IPS-15b (cell line): Measurements from ENCODE around the gene CHD5.
"Not testable (repeated sequence)": the region's sequence is repeated elsewhere in the genome, so short reads cannot be mapped to it uniquely, and the experiment has no call there.

Experiments used
- H3K27me3 ChIP-seq: one replicate; pipeline ENCODE4 v1.6.1; 2013; ENCODE audit warnings: low read length; ENCODE audit not compliant: control insufficient read depth, insufficient read depth
- H3K36me3 ChIP-seq: one replicate; pipeline ENCODE4 v1.6.1; 2013; ENCODE audit warnings: low read length; ENCODE audit not compliant: control insufficient read depth, insufficient read depth
- H3K4me1 ChIP-seq: one replicate; pipeline ENCODE4 v1.6.1; 2013; ENCODE audit warnings: mild to moderate bottlenecking, low read length; ENCODE audit not compliant: control insufficient read depth, insufficient read depth
- H3K4me3 ChIP-seq: one replicate; pipeline ENCODE4 v1.5.1; 2013; ENCODE audit warnings: low read depth, low read length
- H3K9ac ChIP-seq: one replicate; pipeline ENCODE4 v1.6.1; 2013; ENCODE audit warnings: low read depth, mild to moderate bottlenecking, low read length
- H3K9me3 ChIP-seq: one replicate; pipeline ENCODE4 v1.6.1; 2013; ENCODE audit warnings: mild to moderate bottlenecking, low read length; ENCODE audit not compliant: control insufficient read depth, insufficient read depth

Gene CHD5

DNA sequence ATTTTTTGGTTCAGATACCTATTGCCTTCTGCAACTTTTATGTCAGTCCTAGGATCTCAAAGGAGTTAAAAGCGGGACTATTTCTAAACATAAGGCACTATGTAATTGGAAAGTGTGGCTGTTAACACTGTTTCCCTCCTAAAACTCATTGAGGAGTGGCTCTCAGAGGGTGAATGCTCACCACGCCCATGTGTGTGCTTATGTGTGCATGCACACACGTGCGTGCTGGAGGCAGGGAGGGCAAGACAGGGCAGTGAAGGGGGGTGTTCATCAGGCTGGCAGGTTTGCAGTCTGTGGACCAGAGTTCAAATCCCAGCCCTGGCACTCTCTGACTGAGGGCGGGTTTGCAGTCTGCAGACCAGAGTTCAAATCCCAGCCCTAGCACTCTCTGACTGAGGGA, 112.0 kb downstream of the CHD5 start:
- no peaks in the 10 kb centered on the region for H3K4me1 ChIP-seq
- H3K9ac ChIP-seq: no peak overlapping the region
- no peaks in the 10 kb centered on the region for H3K27me3 ChIP-seq
- no peaks in the 10 kb centered on the region for H3K9me3 ChIP-seq
- no peak overlapping the region for H3K4me3 ChIP-seq
- H3K36me3 ChIP-seq: no peaks in the 10 kb centered on the region

DNA sequence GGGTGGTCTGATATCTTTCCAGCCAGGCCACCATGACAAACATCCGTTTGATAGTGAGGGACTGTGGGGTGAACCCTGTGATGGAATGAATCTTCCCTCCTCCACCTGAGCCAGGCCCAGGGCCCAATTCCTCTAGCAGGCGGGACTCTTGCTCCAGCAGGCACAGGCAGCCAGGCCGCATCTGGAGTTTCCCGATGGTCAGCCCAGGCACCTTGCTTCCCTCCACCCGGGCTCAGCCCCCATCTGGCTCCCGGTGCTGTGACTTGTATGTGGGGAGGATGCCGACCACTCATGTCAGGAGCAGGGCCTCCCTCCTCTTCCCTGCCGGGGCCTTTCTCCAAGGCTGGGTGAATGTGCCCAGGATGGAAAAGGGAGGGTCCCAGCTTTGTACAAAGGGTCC, 113.4 kb downstream of the CHD5 start:
- Histone ChIP-seq H3K9me3 (no peaks in the 10 kb centered on the region), H3K36me3 (no peaks in the 10 kb centered on the region), H3K4me3 (no peak overlapping the region), H3K27me3 (no peaks in the 10 kb centered on the region), H3K4me1 (no peaks in the 10 kb centered on the region), H3K9ac (no peak overlapping the region)

DNA sequence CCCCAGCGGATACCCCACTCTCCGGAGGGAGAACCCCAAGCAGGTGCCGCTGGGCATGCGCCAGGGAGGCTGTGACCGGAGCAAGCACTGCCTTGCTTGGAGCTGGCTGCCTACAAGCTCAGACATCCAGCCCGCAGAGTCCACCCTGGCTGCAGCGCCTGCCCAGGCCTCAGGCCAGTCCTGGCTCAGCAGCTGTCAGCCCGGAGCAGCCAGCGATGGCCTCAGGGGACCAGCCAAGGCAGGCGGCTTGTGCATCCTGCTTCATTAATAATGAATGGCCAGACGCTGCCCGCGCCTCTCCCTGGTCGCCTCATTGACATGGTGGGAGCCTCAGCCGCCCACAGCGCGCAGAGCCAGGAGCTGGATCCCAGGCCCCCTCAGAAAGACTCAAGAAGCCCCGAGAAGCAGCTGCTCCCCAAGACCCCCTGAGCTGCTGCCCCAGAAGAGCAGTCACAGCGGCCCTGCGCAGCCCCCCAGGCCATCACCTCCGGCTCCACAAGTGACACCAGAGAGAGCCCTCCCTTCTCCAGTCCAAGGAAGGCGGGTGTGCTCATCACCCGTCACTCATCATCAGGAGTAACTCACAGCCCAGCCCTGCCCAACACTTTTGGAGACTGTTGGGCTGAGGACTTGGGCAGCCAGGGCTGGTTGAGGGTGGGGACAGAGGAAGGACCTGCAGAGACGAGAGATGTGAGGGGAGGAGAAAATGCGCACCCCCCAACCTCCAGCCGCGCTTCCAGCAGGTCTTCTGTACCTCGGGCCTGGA, 114.8 kb downstream of the CHD5 start:
- H3K36me3 ChIP-seq: no peaks in the 10 kb centered on the region

DNA sequence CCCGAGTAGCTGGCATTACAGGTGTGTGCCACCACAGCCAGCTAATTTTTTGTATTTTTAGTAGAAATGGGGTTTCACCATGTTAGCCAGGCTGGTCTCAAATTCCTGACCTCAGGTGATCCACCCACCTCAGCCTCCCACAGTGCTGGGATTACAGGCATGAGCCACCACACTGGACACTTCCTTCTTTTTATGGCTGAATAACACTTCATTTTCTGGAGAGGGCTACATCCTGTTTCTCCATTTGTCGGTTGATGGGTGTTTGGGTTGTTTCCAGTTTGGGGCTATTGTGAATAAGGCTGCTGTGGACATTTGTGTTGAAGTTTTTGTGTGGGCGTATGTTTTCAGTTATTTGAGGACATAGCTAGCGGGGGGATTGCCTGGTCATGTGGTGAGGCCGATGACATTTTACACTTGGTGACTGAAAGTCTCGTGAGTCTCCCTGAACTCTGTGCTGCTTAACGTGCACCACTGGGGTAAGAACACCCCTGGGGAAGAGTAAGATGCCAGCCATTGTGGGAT, 116.5 kb downstream of the CHD5 start:
- H3K9ac ChIP-seq, H3K9me3 ChIP-seq, H3K4me1 ChIP-seq, H3K4me3 ChIP-seq, H3K27me3 ChIP-seq, H3K36me3 ChIP-seq: not testable (repeated sequence)

More for the DNA sequence above, 114.8 kb downstream of the CHD5 start:
- Histone ChIP-seq H3K4me3 (no peak overlapping the region), H3K27me3 (no peaks in the 10 kb centered on the region), H3K9ac (no peak overlapping the region), H3K9me3 (no peaks in the 10 kb centered on the region), H3K4me1 (no peaks in the 10 kb centered on the region)

DNA sequence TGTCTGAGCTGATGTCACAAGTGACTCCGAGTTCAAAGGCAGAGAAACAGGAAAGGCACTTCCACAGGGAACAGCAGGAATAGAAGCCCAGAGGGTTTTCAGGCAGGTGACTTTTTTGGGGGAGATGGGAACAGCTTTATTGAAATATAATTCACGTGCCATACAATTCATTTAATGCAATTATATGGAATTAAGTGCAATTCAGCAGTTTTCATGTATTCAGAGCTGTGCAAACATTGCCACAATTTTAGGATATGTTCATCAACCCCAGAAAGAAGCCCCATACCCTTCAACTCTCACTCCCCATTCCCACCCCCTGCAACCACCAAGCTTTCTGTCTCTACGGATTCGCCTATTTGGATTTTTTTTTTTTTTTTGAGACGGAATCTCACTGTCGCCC, 117.5 kb downstream of the CHD5 start:
- no peak overlapping the region for H3K9ac ChIP-seq

DNA sequence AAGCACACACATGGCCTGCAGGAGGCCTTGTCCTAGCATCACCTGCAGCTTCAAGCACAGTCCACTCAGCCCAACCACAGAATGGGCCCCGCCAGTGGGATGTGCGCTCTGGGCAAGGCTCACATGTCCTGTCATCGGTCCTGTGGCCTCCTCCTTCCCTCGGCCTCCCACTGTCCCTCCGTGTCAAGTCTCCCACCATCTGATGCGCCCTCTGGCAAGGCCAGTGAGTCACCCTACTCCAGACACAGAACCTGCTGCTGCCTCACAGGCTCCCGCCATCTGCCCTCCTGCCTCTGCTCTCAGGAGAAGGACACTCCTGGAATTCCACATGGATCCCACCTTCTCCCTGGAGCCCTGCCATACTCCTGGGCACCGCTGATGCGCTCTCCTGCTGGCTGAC, 120.3 kb downstream of the CHD5 start:
- Histone ChIP-seq H3K27me3 (no peaks in the 10 kb centered on the region), H3K36me3 (no peaks in the 10 kb centered on the region), H3K9me3 (no peaks in the 10 kb centered on the region), H3K9ac (no peak overlapping the region), H3K4me1 (no peaks in the 10 kb centered on the region), H3K4me3 (no peak overlapping the region)

More for the DNA sequence above, 117.5 kb downstream of the CHD5 start:
- no peaks in the 10 kb centered on the region for H3K27me3 ChIP-seq
- H3K4me3 ChIP-seq: no peak overlapping the region
- no peaks in the 10 kb centered on the region for H3K4me1 ChIP-seq
- no peaks in the 10 kb centered on the region for H3K9me3 ChIP-seq
- no peaks in the 10 kb centered on the region for H3K36me3 ChIP-seq

DNA sequence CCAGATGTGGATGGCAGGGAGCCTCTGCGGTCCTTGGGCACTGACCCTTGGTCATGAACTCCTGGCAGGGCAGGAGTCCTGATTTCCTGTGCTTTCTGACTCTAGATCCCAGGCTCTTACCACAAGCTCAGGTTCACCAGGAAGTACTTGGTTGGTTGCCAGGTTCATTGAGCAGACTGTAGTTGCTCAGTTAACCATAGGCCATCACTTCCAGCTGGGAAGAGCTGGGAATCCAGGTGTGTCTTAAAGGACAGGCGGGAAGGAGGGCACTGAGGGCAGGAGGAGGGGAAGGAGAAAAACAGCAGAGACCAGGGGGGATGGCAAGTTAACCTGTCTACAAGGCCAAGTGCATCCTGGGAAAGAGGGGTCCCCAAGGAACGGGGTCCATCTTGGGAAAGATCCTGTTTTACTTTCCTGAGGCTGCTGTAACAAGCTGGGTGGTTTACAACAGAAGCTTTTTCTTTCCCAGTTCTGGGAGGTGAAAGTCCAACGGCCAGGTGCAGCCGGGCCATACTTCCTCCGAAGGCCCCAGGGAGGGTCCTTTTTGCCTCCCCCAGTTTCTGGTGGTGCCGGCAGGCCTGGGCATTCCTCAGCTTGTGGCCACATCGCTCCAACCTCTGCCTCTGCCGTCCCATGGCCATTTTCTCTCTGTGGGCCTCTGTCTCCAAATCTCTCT, 122.8 kb downstream of the CHD5 start:
- no peak overlapping the region for H3K9ac ChIP-seq
- no peak overlapping the region for H3K4me3 ChIP-seq
- no peaks in the 10 kb centered on the region for H3K9me3 ChIP-seq
- H3K27me3 ChIP-seq: no peaks in the 10 kb centered on the region
- H3K4me1 ChIP-seq: peaks cover 2% of the 10 kb centered on the region
- H3K36me3 ChIP-seq: no peaks in the 10 kb centered on the region

DNA sequence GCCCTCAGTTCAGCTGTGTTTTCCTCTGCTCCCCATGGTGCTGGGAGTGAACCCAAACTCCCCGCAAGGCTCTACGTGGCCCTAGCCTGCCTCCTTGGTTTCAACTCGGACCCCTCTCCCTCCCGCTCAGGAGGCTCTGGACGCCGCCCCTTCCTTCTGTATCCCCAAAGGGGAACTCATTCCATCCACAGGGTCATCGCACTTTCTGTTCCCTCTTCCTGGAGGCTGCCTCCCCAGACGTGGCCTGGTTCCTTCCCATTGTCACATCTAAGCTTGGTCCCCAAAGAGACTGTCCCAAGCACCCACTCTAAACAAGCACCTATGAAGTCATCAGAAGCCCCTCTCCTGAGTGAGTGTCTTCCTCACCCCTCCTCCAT, 123.6 kb downstream of the CHD5 start:
- no peak overlapping the region for H3K4me3 ChIP-seq

DNA sequence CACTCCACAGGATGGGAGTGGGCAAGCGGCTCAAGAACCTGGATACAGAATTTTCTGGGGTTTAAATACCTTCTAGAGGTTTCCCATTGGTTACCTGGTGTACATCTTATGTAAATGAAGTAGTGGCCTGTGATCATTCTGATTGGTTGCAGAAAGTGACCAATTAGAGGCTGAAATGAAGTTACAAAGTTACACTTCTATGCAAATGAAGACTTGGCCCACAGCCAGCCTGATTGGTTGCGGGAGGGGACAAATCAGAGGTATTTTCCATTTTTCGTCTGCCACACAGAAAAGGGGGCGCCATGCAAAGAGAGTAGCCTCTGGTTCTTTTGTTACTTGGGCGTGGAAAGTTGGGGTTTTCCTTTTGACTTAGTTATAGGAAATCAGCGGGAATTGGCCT, 125.5 kb downstream of the CHD5 start:
- Histone ChIP-seq H3K9me3 (no peaks in the 10 kb centered on the region), H3K27me3 (no peaks in the 10 kb centered on the region), H3K4me3 (no peak overlapping the region), H3K36me3 (no peaks in the 10 kb centered on the region), H3K4me1 (peaks cover 2% of the 10 kb centered on the region), H3K9ac (no peak overlapping the region)

More for the DNA sequence above, 123.6 kb downstream of the CHD5 start:
- Histone ChIP-seq H3K36me3 (no peaks in the 10 kb centered on the region), H3K4me1 (peaks cover 2% of the 10 kb centered on the region), H3K9me3 (no peaks in the 10 kb centered on the region), H3K9ac (no peak overlapping the region), H3K27me3 (no peaks in the 10 kb centered on the region)

DNA sequence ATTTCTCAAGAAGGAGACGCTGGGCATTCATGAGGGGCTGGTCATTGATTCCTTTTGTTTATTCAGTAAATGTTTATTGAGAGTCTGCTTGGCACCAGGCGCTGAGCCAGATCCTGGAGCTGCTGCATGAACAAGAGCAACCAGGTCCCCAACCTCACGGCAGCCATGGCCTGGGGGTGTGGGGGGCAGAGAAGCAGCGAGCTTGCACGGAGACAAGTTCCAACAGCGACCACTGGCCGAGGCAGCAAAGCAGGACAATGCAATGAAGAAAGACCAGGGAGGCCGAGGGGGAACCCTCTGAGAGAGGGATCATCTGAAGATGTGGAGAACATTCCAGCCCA, 126.9 kb downstream of the CHD5 start:
- Histone ChIP-seq H3K27me3 (no peaks in the 10 kb centered on the region), H3K9me3 (no peaks in the 10 kb centered on the region), H3K4me3 (no peak overlapping the region), H3K36me3 (no peaks in the 10 kb centered on the region), H3K9ac (no peak overlapping the region), H3K4me1 (peaks cover 2% of the 10 kb centered on the region)

DNA sequence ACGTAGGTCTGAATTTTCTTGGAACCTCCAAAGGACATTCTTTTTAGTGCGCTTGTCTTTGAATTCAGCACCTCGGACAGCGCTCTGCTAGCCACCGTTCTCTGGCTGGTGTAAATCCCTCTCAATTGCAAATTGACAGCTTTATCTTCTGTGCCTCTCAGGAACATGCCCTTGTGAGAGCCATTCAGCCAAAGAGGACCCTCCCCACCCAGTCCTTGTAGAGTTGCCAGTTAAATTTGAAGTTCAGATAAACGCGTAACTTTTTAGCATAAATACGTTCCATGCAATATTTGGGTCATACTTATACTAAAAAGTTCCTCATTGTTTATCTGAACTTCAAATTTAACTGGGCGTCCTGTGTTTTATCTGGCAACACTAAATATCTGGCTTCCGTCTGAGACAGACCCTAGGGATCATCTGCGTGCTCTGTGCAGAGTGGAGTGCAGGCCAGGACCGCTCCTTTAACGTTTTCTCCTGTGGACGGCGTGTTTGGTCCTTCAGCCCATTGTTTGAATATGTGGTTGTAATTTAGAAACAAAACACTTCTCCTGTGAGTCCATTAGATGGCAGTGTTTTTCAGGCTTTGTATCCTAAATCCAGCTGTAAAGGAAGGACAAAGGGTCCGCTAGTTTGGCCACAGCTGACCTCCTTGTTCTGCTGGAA, 127.4 kb downstream of the CHD5 start:
- peak overlapping the region; percentile 14 for H3K4me3 ChIP-seq
- H3K4me1 ChIP-seq: peaks cover 2% of the 10 kb centered on the region
- H3K9ac ChIP-seq: no peak overlapping the region
- H3K27me3 ChIP-seq: no peaks in the 10 kb centered on the region
- no peaks in the 10 kb centered on the region for H3K9me3 ChIP-seq
- no peaks in the 10 kb centered on the region for H3K36me3 ChIP-seq
